ENCODE data around the gene FNBP1. TPM values are rescaled to one million over a fixed set of nuclear protein-coding genes. Genes with fewer than 3 reads are reported as not detected.

The FNBP1 gene
- total RNA-seq, 1 donor from 2014 or later: 63.5 TPM

DNA sequence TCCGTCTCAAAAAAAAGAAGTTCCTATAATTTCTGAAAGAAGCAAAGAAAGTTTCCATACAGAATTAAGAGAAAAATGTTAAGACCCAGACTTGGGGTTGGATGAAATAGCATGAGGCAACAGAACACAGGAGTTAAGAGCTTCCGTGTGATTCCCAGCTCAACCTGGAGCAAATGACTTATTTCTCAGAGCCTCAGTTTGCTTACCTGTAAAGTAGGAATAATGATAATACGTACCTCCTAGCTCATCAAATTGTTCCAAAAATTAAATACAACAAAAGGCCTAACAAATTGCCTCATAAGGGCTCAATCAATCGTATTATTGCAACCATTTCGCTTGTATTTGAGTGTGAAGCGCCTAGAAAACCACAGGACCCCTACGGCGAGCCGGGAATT, 10.1 kb upstream of the FNBP1 start:
- no peak for DNase-seq (ENCODE audit: low read depth)
- Mint-ChIP-seq H3K9me3 (ENCODE audit: unreplicated experiment) (no peaks in the 10 kb centered on the region), H3K4me3 (ENCODE audit: unreplicated experiment) (peak overlapping the region; percentile 97), H3K36me3 (ENCODE audit: low read depth, unreplicated experiment) (peaks cover 1% of the 10 kb centered on the region), H3K27me3 (ENCODE audit: low read depth, unreplicated experiment) (no peaks in the 10 kb centered on the region), H3K27ac (ENCODE audit: unreplicated experiment) (peak overlapping the region; percentile 85), H3K4me1 (ENCODE audit: low read depth, unreplicated experiment) (peaks cover 3% of the 10 kb centered on the region)
- Histone ChIP-seq H2AFZ (ENCODE audit: low read depth, low read length) (peak overlapping the region; percentile 85), H3K36me3 (ENCODE audit: insufficient read depth, low read length) (no peaks in the 10 kb centered on the region), H3K4me2 (ENCODE audit: low read length) (peak overlapping the region; percentile 100), H3K4me1 (ENCODE audit: insufficient read depth, low read length) (peaks cover 5% of the 10 kb centered on the region), H3K9ac (ENCODE audit: low read length) (peak overlapping the region; percentile 97), H3K27ac (ENCODE audit: low read depth, low read length) (peak overlapping the region; percentile 80), H3K27me3 (ENCODE audit: insufficient read depth, low read length) (no peaks in the 10 kb centered on the region), H3K79me2 (ENCODE audit: insufficient read depth, low read length) (peaks cover 46% of the 10 kb centered on the region), H3K9me3 (ENCODE audit: insufficient read depth, low read depth, low read length) (no peaks in the 10 kb centered on the region), H3K4me3 (ENCODE audit: insufficient read depth, low read depth, low read length) (peak overlapping the region; percentile 96), H4K20me1 (ENCODE audit: insufficient read depth, low read length) (peaks cover 10% of the 10 kb centered on the region)
- TF ChIP-seq, protein P1, sequence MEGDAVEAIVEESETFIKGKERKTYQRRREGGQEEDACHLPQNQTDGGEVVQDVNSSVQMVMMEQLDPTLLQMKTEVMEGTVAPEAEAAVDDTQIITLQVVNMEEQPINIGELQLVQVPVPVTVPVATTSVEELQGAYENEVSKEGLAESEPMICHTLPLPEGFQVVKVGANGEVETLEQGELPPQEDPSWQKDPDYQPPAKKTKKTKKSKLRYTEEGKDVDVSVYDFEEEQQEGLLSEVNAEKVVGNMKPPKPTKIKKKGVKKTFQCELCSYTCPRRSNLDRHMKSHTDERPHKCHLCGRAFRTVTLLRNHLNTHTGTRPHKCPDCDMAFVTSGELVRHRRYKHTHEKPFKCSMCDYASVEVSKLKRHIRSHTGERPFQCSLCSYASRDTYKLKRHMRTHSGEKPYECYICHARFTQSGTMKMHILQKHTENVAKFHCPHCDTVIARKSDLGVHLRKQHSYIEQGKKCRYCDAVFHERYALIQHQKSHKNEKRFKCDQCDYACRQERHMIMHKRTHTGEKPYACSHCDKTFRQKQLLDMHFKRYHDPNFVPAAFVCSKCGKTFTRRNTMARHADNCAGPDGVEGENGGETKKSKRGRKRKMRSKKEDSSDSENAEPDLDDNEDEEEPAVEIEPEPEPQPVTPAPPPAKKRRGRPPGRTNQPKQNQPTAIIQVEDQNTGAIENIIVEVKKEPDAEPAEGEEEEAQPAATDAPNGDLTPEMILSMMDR (IDR thresholded peaks at IDR 0.05; ENCODE audit: insufficient read depth, low read depth, low read length): no peak
- TF ChIP-seq EZH2 (IDR thresholded peaks at IDR 0.05; ENCODE audit: insufficient read depth, low read length): no peak
- no peak for FAIRE-seq

DNA sequence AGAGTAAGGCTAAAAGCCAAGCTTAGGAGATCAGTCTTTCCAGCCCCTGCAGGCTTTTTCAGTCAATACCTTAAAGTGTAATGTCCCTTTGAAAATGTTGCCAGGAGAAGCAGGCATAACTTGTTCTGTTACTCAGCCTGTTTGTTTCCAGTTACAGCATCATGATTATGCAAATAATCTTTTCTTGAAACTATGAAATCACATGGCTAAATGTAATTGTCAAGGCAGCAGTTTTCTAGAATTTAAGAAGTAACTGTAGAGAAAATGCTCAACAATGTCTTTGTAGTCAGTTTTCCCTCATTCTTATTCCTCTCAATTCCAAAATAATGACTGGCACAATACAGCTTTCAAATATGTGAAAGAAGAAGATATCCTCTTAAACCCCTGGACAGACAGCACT, 8.9 kb upstream of the FNBP1 start:
- no peak overlapping the region for H3K27ac ChIP-seq (ENCODE audit: low read depth, low read length)
- H3K27ac Mint-ChIP-seq (ENCODE audit: unreplicated experiment): no peak overlapping the region
- no peak overlapping the region for H3K4me2 ChIP-seq (ENCODE audit: low read length)
- H3K9me3 ChIP-seq (ENCODE audit: insufficient read depth, low read depth, low read length): no peaks in the 10 kb centered on the region
- H3K79me2 ChIP-seq (ENCODE audit: insufficient read depth, low read length): peaks cover 34% of the 10 kb centered on the region
- peaks cover 3% of the 10 kb centered on the region for H3K4me1 Mint-ChIP-seq (ENCODE audit: low read depth, unreplicated experiment)
- H3K9ac ChIP-seq (ENCODE audit: low read length): no peak overlapping the region
- peaks cover 5% of the 10 kb centered on the region for H3K4me1 ChIP-seq (ENCODE audit: insufficient read depth, low read length)
- no peaks in the 10 kb centered on the region for H3K36me3 Mint-ChIP-seq (ENCODE audit: low read depth, unreplicated experiment)
- no peaks in the 10 kb centered on the region for H3K27me3 Mint-ChIP-seq (ENCODE audit: low read depth, unreplicated experiment)
- no peak overlapping the region for H2AFZ ChIP-seq (ENCODE audit: low read depth, low read length)
- FAIRE-seq: no peak
- H3K27me3 ChIP-seq (ENCODE audit: insufficient read depth, low read length): no peaks in the 10 kb centered on the region
- DNase-seq (ENCODE audit: low read depth): no peak
- H4K20me1 ChIP-seq (ENCODE audit: insufficient read depth, low read length): peaks cover under 1% of the 10 kb centered on the region
- peak overlapping the region; percentile 78 for H3K4me3 Mint-ChIP-seq (ENCODE audit: unreplicated experiment)
- no peaks in the 10 kb centered on the region for H3K36me3 ChIP-seq (ENCODE audit: insufficient read depth, low read length)
- TF ChIP-seq, protein P1 (IDR thresholded peaks at IDR 0.05; ENCODE audit: insufficient read depth, low read depth, low read length): no peak
- TF ChIP-seq EZH2 (IDR thresholded peaks at IDR 0.05; ENCODE audit: insufficient read depth, low read length): no peak
- H3K4me3 ChIP-seq (ENCODE audit: insufficient read depth, low read depth, low read length): no peak overlapping the region
- no peaks in the 10 kb centered on the region for H3K9me3 Mint-ChIP-seq (ENCODE audit: unreplicated experiment)

DNA sequence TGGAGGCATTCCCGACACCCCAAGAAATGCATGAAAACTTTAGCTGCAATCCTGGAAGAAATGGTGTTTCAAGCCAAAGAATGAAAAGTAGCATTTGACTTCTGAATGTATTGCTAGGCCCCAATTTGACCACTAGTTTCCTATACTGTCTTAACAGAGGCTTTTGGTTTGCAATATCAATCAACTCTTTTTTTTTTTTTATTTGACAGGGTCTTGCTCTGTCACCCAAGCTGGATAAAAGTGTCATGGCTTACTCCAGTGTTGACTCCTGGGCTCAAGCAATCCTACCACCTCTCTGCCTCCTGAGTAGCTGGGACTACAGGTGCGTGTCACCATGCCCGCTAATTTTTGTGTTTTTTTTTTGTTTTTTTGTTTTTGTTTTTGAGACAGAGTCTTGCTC, 7.5 kb upstream of the FNBP1 start:
- TF ChIP-seq EZH2 (IDR thresholded peaks at IDR 0.05; ENCODE audit: insufficient read depth, low read length): no peak
- TF ChIP-seq, protein P1 (IDR thresholded peaks at IDR 0.05; ENCODE audit: insufficient read depth, low read depth, low read length): no peak
- H3K36me3 Mint-ChIP-seq (ENCODE audit: low read depth, unreplicated experiment): no peaks in the 10 kb centered on the region
- Histone ChIP-seq H2AFZ (ENCODE audit: low read depth, low read length) (no peak overlapping the region), H3K9ac (ENCODE audit: low read length) (no peak overlapping the region), H3K79me2 (ENCODE audit: insufficient read depth, low read length) (peaks cover 22% of the 10 kb centered on the region), H3K27ac (ENCODE audit: low read depth, low read length) (no peak overlapping the region), H4K20me1 (ENCODE audit: insufficient read depth, low read length) (no peaks in the 10 kb centered on the region), H3K4me2 (ENCODE audit: low read length) (no peak overlapping the region), H3K4me1 (ENCODE audit: insufficient read depth, low read length) (peaks cover 5% of the 10 kb centered on the region), H3K36me3 (ENCODE audit: insufficient read depth, low read length) (no peaks in the 10 kb centered on the region), H3K27me3 (ENCODE audit: insufficient read depth, low read length) (no peaks in the 10 kb centered on the region), H3K9me3 (ENCODE audit: insufficient read depth, low read depth, low read length) (no peaks in the 10 kb centered on the region), H3K4me3 (ENCODE audit: insufficient read depth, low read depth, low read length) (no peak overlapping the region)
- H3K27ac Mint-ChIP-seq (ENCODE audit: unreplicated experiment): no peak overlapping the region
- H3K27me3 Mint-ChIP-seq (ENCODE audit: low read depth, unreplicated experiment): no peaks in the 10 kb centered on the region
- DNase-seq (ENCODE audit: low read depth) (no peak), FAIRE-seq (no peak)
- H3K4me1 Mint-ChIP-seq (ENCODE audit: low read depth, unreplicated experiment): peaks cover 3% of the 10 kb centered on the region
- H3K4me3 Mint-ChIP-seq (ENCODE audit: unreplicated experiment): no peak overlapping the region
- no peaks in the 10 kb centered on the region for H3K9me3 Mint-ChIP-seq (ENCODE audit: unreplicated experiment)
